Measurements from ENCODE around the gene MIOS.
"Not testable (repeated sequence)": the region's sequence is repeated elsewhere in the genome, so short reads cannot be mapped to it uniquely, and the experiment has no call there.

Gene MIOS

DNA sequence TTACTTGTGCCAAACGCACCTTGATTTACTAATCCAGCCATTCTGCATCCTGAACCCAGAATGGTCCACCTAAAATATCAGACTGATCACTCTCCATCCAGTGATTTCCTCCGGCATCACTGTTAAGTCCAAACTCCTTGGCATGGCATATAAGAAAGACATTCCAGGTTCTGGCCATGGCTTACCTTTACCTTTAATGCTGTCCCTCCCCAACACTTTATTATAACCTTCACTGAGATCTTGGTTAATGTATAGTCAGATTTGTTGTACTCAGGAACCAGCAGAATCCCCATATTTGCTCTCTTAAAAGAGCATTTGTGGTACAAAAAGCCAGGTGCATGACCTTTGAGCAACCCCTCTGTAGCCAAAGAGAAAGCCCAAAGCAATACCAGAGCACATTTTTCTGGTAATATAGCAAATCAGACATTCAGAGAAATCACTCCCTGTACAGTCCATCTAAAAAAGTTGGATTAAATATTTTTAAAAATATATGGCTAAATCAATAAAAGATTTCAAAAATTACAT, 84.1 kb downstream of the MIOS start:
- no peak for DNase-seq

DNA sequence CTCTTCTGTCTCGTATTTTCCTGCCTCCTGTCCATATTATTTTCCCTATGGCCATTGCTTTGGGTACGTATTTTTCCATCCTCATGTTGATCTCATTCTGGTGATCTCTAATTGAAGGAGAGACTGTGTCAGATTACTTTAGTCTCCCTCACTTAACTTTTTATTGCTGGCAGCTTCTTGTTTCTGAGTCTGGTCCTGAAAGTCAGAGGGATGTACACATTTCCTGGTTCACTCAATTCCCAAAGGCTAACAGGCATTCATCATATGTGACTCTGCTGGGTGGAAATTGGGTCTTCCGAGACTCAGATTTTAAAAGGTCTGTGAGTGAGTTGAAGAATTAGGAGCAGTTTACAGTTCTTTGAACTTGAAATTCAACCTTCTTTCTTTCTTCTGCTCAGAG, 84.8 kb downstream of the MIOS start:
- DNase-seq = no peak

DNA sequence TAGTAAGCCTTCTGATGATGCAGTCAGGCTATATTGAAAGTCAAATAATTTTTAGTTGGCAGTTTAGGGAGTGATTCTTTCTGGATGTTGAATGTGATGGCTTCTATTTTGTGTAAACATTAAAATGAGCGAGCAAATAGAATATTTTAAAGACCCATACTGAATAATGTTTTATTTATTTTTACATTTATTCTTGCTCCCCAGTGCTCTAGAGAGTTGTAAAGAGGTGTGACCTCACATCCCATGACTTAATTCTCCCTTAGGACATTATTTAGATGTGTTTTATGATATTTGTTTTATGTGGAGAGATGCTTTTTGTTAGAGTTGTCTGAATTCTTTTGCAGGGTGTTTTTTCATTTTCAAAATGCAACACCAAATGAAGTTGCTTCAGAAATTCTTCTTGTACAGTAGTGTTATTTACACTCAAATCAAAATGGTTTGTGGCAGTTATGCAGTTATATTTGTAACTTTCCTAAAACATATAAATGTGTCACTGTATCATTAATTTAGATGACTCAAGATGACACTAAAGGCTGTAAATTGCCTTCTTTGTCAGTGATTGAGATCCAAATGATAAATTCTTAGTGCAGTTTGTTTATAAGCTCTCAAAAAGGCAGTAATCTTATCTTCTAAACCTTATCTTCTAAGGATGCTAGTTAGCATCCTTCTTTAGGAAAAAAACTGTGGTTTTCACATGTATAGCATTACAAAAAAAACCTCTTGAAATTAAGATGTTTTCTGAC, 86.3 kb downstream of the MIOS start:
- DNase-seq = no peak

DNA sequence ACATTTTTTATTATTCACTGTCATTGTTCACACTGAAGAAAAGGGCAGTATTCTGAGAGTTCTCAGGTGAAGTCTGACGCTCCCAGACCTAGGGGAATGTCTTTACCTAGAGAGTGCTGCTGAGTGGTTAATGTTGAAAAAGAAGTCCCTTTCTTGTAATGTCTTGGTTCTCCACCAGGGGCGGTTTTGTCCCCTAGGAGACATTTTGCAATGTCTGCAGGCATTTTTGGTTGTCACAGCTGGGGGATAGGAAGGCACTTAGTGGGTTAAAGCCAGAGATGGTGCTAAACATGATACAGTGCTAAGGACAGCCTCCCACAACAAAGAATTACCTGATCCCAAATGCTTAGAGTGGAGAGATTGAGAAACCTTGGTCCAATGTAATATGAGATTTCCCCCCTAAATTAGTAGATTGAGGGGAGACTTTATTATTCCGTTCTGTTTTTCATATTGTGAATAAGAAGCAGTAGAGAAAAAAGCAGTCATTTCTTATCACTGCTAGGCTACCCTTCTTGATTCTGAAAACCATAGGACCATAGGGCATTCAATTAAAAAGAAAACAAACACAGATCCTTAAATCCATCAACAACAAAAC, 87.0 kb downstream of the MIOS start:
- DNase-seq = peak; percentile 8

DNA sequence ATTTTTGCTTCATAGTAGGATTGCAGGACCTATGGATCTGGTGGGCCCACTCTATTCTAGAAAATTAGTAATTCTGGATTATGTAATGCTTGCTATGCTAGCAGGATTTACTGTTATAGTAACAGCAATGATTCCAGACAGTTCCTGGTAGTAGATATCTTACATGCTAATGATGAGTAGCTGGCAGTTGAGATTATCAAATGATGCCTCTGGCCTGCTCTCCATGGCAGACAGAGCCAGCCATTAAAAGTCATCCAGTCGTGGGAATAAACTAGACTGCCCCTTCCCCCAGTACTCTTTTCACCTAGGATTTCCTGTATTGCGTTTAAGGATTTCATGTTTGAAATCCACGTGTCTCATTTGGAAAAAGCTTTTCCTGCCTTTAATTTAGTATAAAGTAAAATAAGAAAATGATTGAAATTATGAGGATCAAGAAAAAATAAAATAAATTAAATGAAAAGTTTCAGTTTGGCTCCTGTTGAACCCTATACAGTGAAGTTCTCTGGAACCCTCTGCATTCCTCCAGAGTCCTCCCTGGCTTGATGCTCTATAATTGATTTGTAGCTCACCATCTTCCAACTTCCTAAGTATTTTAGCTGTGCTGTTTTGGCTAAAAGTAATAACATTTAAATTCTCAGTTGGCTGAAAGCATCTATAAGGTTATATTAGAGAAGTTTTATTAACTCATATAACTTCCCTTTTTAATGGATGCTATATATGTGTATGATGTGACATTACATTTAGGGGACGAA, 88.5 kb downstream of the MIOS start:
- DNase-seq = no peak

DNA sequence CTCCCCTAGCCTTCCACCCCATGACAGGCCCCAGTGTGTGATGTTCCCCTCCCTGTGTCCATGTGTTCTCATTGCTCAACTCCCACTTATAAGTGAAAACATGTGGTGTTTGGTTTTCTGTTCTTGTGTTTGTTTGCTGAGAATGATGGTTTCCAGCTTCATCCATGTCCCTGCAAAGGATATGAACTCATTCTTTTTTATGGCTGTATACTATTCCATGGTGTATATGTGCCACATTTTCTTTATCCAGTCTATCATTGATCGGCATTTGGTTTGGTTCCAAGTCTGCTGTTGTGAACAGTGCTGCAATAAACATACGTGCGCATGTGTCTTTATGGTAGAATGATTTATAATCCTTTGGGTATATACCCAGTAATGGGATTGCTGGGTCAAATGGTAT, 89.8 kb downstream of the MIOS start:
- DNase-seq = not testable (repeated sequence)

Measured in fibroblast of skin of scalp (primary cell).